ENCODE measurements around the gene GPC1. TPM values are rescaled to one million over a fixed set of nuclear protein-coding genes. Genes with fewer than 3 reads are reported as not detected.

GPC1 gene
- total and polyA plus RNA-seq, 2 donors (not counting 1 experiment from before 2014, with no cell fraction given) = 1.2 to 3.3 TPM

DNA sequence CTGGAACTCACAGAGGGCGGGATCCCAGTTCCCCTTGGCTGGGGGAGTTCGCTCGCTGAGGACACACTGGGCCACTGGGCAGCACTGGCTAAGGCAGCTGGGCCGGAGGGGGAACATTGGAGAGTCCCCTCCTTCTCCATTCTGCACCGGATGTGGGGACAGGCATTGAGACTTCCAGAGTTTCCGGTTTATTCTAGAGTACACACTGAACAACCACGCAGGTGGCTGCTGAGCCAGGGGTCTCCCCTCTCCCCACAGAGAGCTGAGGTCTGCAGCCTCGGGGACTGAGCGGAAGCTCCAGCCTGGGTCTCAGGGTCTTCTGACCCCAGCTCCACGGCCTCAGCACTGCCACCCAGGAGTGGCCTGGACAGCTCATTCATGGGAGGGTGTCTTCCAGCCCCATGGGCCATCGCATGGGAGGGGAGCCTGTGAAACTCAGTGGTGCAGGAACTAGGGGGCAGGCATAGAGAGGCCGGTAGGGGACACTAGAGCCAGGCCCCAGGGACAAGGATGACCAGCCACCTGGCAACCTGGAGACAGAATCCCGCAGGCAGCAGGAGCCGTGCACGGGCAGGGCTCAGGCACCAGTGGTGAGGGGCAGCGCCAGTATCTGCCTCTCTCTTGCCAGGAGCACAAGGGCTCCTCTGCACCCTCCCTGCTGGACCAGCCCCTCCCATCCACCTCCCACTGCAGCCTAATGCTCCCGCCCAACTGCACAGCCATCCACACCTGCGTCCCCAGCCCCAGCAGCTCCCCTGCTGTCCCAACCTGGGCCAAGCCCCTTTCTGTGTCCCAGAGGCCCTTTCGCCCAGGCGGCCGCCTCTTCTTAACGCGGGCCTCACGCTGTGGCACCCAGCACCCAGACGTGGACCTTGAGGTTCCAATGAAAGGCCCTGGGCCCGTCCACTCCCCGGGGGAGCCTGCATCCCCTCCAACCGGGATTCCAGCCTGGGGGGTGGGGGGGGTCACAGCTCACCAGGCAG, 45.1 kb upstream of the GPC1 start:
- TF ChIP-seq, protein P1, sequence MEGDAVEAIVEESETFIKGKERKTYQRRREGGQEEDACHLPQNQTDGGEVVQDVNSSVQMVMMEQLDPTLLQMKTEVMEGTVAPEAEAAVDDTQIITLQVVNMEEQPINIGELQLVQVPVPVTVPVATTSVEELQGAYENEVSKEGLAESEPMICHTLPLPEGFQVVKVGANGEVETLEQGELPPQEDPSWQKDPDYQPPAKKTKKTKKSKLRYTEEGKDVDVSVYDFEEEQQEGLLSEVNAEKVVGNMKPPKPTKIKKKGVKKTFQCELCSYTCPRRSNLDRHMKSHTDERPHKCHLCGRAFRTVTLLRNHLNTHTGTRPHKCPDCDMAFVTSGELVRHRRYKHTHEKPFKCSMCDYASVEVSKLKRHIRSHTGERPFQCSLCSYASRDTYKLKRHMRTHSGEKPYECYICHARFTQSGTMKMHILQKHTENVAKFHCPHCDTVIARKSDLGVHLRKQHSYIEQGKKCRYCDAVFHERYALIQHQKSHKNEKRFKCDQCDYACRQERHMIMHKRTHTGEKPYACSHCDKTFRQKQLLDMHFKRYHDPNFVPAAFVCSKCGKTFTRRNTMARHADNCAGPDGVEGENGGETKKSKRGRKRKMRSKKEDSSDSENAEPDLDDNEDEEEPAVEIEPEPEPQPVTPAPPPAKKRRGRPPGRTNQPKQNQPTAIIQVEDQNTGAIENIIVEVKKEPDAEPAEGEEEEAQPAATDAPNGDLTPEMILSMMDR (IDR thresholded peaks at IDR 0.05) = no peak
- TF ChIP-seq EZH2 (IDR thresholded peaks at IDR 0.05; ENCODE audit: borderline replicate concordance, insufficient read depth, low read depth, low read length, poor library complexity, severe bottlenecking) = no peak
- H3K27me3 ChIP-seq (replicated peaks in 1 of 4; ENCODE audit: control extremely low read depth in 1 of 4, control insufficient read depth in 3 of 4, insufficient read depth in 4 of 4, low read length in 3 of 4) = no peaks in the 10 kb centered on the region
- Mint-ChIP-seq H3K4me1 (no peaks in the 10 kb centered on the region), H3K27me3 (no peaks in the 10 kb centered on the region), H3K27ac (no peak overlapping the region), H3K9me3 (ENCODE audit: insufficient read depth) (no peaks in the 10 kb centered on the region), H3K4me3 (no peak overlapping the region)
- ChIA-PET CTCF (no interaction called here), POLR2A (no interaction called here)
- no peak for ATAC-seq (ENCODE audit: low read depth)
- WGBS (ENCODE audit: insufficient coverage) = 73% methylated on average over 28 of the region's 28 CpGs
- intact Hi-C loops (cut with micrococcal nuclease) = no loop called here
- no peak for DNase-seq
- no peak overlapping the region for H3K4me3 ChIP-seq (ENCODE audit: control extremely low read depth in 1 of 5, extremely low read depth in 1 of 5, insufficient read depth in 1 of 5, low read depth in 2 of 5, low read length in 4 of 5)
- H3K36me3 ChIP-seq (replicated peaks in 1 of 2; ENCODE audit: control extremely low read depth in 1 of 2, control insufficient read depth in 1 of 2, extremely low read depth in 1 of 2, insufficient read depth in 2 of 2, low read length in 1 of 2) = no peaks in the 10 kb centered on the region
- H3K79me2 ChIP-seq (ENCODE audit: control insufficient read depth, insufficient read depth, low read length) = no peaks in the 10 kb centered on the region
- no peak overlapping the region for H3K27ac ChIP-seq (ENCODE audit: low read length in 2 of 2)
- H4K20me1 ChIP-seq (ENCODE audit: control insufficient read depth, insufficient read depth, low read length, poor library complexity, severe bottlenecking) = no peaks in the 10 kb centered on the region
- no peak overlapping the region for H3K4me2 ChIP-seq (replicated peaks; ENCODE audit: low read depth, low read length, poor library complexity, severe bottlenecking)
- H3K9me3 ChIP-seq (ENCODE audit: control extremely low read depth in 1 of 3, control insufficient read depth in 2 of 3, insufficient read depth in 1 of 3, low read length in 2 of 3) = no peaks in the 10 kb centered on the region
- no peaks in the 10 kb centered on the region for H3K4me1 ChIP-seq (ENCODE audit: control insufficient read depth in 2 of 2, insufficient read depth in 2 of 2, low read length in 2 of 2)
- H3K9ac ChIP-seq (ENCODE audit: low read length) = no peak overlapping the region
- no peak overlapping the region for H2AFZ ChIP-seq (ENCODE audit: insufficient read depth, low read depth, low read length, poor library complexity, severe bottlenecking)
